Kidney epithelial cell (primary cell): ENCODE data around the gene CALY. TPM values are rescaled to one million over a fixed set of nuclear protein-coding genes. Genes with fewer than 3 reads are reported as not detected.

Source experiments
- DNase-seq: peaks from one replicate; pipeline ENCODE4 v3.0.0-alpha.2; 2010; ENCODE audit warnings: low read depth
- H3K27me3 ChIP-seq: 2 replicates; pipeline ENCODE4 v1.6.0; 2011; ENCODE audit warnings: low read length; ENCODE audit not compliant: control insufficient read depth, insufficient read depth
- H3K36me3 ChIP-seq: 2 replicates; pipeline ENCODE4 v1.5.1; 2011; ENCODE audit warnings: low read length; ENCODE audit not compliant: control insufficient read depth, insufficient read depth
- H3K4me3 ChIP-seq: 2 replicates; pipeline ENCODE4 v1.5.1; 2011; ENCODE audit warnings: low read depth, mild to moderate bottlenecking, control low read depth, low read length
- CTCF ChIP-seq: IDR thresholded peaks from 2 replicates; pipeline ENCODE4 v1.5.1; 2011; ENCODE audit warnings: mild to moderate bottlenecking, moderate library complexity, low read length, control low read depth, inconsistent platforms; ENCODE audit not compliant: insufficient read depth, poor library complexity, severe bottlenecking
- total RNA-seq: library from RNA; depleted of rRNA; stranded (reverse); fragments of >200 nt; gene quantifications from 2 replicates; pipeline ENCODE4 v1.2.3, GENCODE V29; 2015

CALY gene
- total RNA-seq, 1 donor from 2014 or later: 0.96 TPM

GRCh38 chr10:133306097-133306476 is 30.6 kb downstream of the CALY start:
- TF ChIP-seq CTCF: no peak
- H3K4me3 ChIP-seq: no peak overlapping the region
- H3K36me3 ChIP-seq: no peaks in the 10 kb centered on the region
- no peaks in the 10 kb centered on the region for H3K27me3 ChIP-seq
- no peak for DNase-seq

DNA sequence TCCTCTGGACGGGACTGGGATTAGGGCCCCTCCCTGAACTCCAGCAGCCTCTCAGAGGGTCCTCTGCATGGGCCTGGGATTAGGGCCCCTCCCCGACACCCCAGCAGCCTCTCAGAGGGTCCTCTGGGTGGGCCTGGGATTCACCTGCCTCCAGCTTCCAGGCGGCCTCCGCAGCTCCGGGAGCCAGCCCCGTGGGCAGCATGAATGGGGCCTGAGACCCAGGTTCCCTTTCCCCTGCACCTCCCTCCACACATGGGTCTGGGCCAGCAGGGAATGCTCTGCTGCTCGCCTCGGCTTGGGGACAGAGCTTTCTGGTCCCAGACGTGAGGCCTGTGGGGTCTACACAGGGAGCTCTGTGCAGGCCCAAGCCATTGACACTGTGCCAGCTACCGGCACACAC is 33.5 kb downstream of the CALY start:
- no peak for TF ChIP-seq CTCF
- H3K4me3 ChIP-seq: no peak overlapping the region
- no peaks in the 10 kb centered on the region for H3K36me3 ChIP-seq
- DNase-seq: no peak
- H3K27me3 ChIP-seq: no peaks in the 10 kb centered on the region

DNA sequence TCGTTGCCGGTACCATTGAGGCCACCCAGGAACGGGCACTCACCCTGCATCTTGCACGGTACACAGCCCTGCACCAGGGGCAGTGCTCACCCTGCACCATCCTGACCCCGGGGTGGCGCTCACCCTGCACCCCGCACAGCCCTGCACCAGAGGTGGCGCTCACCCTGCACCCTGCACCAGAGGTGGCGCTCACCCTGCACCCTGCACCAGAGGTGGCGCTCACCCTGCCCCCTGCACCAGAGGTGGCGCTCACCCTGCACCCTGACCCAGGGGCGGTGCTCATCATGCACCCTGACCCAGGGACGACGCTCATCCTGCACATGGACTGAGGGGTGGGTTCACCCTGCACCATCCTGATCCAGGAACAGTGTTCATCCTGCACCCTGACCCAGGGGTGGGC is 34.5 kb downstream of the CALY start:
- Histone ChIP-seq H3K36me3 (no peaks in the 10 kb centered on the region), H3K27me3 (no peaks in the 10 kb centered on the region), H3K4me3 (no peak overlapping the region)
- TF ChIP-seq CTCF: no peak
- no peak for DNase-seq

GRCh38 chr10:133299738-133300137 is 37.0 kb downstream of the CALY start:
- no peak for TF ChIP-seq CTCF
- Histone ChIP-seq H3K27me3 (no peaks in the 10 kb centered on the region), H3K4me3 (no peak overlapping the region), H3K36me3 (no peaks in the 10 kb centered on the region)
- DNase-seq: no peak

GRCh38 chr10:133299224-133299623 is 37.5 kb downstream of the CALY start:
- no peak for TF ChIP-seq CTCF
- no peaks in the 10 kb centered on the region for H3K27me3 ChIP-seq
- H3K4me3 ChIP-seq: no peak overlapping the region
- no peaks in the 10 kb centered on the region for H3K36me3 ChIP-seq
- DNase-seq: no peak

- Histone ChIP-seq H3K36me3 (no peaks in the 10 kb centered on the region), H3K27me3 (no peaks in the 10 kb centered on the region), H3K4me3 (no peak overlapping the region)
- no peak for TF ChIP-seq CTCF
- no peak for DNase-seq
Measured at GRCh38 chr10:133298466-133298865, 38.2 kb downstream of the CALY start.
